Skeletal muscle tissue (tissue), 4 donors: ENCODE data around the gene SMNDC1. TPM values are rescaled to one million over a fixed set of nuclear protein-coding genes. Genes with fewer than 3 reads are reported as not detected.

ENCODE experiments used
- H3K27ac ChIP-seq: one replicate; pipeline ENCODE4 v1.7.0; 2013; ENCODE audit warnings: mild to moderate bottlenecking, low read depth, low read length, inconsistent platforms
- H3K27me3 ChIP-seq, 3 donors: one replicate each; pipeline ENCODE4 v1.7.0; 2013; ENCODE audit warnings: low read length in 3 of 3; ENCODE audit not compliant: control insufficient read depth in 3 of 3, insufficient read depth in 3 of 3
- H3K36me3 ChIP-seq, 3 donors: one replicate each; pipeline ENCODE4 v1.7.0; 2013; ENCODE audit warnings: low read length in 3 of 3; ENCODE audit not compliant: control insufficient read depth in 3 of 3, insufficient read depth in 3 of 3
- H3K4me1 ChIP-seq, 3 donors: one replicate each; pipeline ENCODE4 v1.7.0; 2013; ENCODE audit warnings: low read length in 3 of 3, mild to moderate bottlenecking in 3 of 3; ENCODE audit not compliant: control insufficient read depth in 3 of 3, insufficient read depth in 3 of 3
- H3K4me3 ChIP-seq, 3 donors: one replicate each; pipeline ENCODE4 v1.7.0; 2013; ENCODE audit warnings: low read length in 3 of 3
- H3K9ac ChIP-seq, 3 donors: one replicate each; pipeline ENCODE4 v1.7.0; 2013; ENCODE audit warnings: low read length in 3 of 3, mild to moderate bottlenecking in 3 of 3, moderate library complexity in 2 of 3, low read depth in 1 of 3
- H3K9me3 ChIP-seq, 3 donors: one replicate each; pipeline ENCODE4 v1.7.0; 2013; ENCODE audit warnings: low read length in 3 of 3; ENCODE audit not compliant: control insufficient read depth in 3 of 3
- total RNA-seq: library from RNA; depleted of rRNA; stranded (reverse); fragments of >200 nt; gene quantifications from one replicate; pipeline ENCODE4 v1.2.3, GENCODE V29; 2014
- donor health status: Osteomylitis.

The SMNDC1 gene
- total RNA-seq, 1 donor from 2014 or later = 14.1 TPM

DNA sequence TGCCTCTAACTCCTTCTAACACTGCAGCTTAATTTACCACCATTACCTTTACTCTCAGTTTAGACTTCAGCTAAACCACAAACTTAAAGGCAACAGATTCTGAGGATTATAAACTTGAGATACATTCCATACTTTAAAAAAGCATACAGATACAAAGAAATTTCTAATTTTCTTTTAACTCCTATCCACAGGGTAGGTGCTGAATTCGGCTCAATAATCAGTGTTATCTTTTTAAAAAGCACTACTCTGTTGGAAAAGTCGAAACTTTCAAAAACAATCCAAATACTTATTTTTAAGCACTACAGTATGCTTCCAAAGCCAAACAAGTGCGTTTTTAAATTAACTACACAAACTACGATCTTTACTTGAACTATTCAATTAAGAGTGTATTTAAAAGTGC, 1.0 kb downstream of the SMNDC1 start:
- Histone ChIP-seq H3K27me3 (no peaks in the 10 kb centered on the region), H3K4me3 (peak overlapping the region; percentile 78 to 95 (median 79)), H3K9ac (peak overlapping the region; percentile 87 to 94 (median 92)), H3K9me3 (no peaks in the 10 kb centered on the region), H3K4me1 (peaks cover 16 to 35% (median 21%) of the 10 kb centered on the region in 3 donors), H3K36me3 (peaks cover 7 to 22% (median 20%) of the 10 kb centered on the region in 3 donors), H3K27ac (peak overlapping the region; percentile 87)

GRCh38 chr10:110300486-110300986, 4.2 kb downstream of the SMNDC1 start:
- H3K36me3 ChIP-seq = peaks cover 20 to 43% (median 37%) of the 10 kb centered on the region in 3 donors
- H3K27me3 ChIP-seq = no peaks in the 10 kb centered on the region
- no peak overlapping the region for H3K4me3 ChIP-seq
- H3K4me1 ChIP-seq = peaks cover 16 to 40% (median 18%) of the 10 kb centered on the region in 3 donors
- H3K27ac ChIP-seq = no peak overlapping the region
- no peak overlapping the region for H3K9ac ChIP-seq
- H3K9me3 ChIP-seq = no peaks in the 10 kb centered on the region

GRCh38 chr10:110296966-110297365, 7.8 kb downstream of the SMNDC1 start:
- H3K9me3 ChIP-seq = no peaks in the 10 kb centered on the region
- no peak overlapping the region for H3K9ac ChIP-seq
- no peak overlapping the region for H3K4me3 ChIP-seq
- no peaks in the 10 kb centered on the region for H3K27me3 ChIP-seq
- peaks cover 22 to 55% (median 48%) of the 10 kb centered on the region in 3 donors for H3K36me3 ChIP-seq
- H3K27ac ChIP-seq = no peak overlapping the region
- peaks cover 8 to 28% (median 12%) of the 10 kb centered on the region in 3 donors for H3K4me1 ChIP-seq

GRCh38 chr10:110286841-110287240, 17.9 kb downstream of the SMNDC1 start:
- no peaks in the 10 kb centered on the region for H3K27me3 ChIP-seq
- H3K4me1 ChIP-seq = no peaks in the 10 kb centered on the region
- H3K4me3 ChIP-seq = no peak overlapping the region
- H3K9me3 ChIP-seq = no peaks in the 10 kb centered on the region
- H3K27ac ChIP-seq = no peak overlapping the region
- H3K36me3 ChIP-seq = peaks cover 8 to 36% (median 16%) of the 10 kb centered on the region in 3 donors
- H3K9ac ChIP-seq = no peak overlapping the region

DNA sequence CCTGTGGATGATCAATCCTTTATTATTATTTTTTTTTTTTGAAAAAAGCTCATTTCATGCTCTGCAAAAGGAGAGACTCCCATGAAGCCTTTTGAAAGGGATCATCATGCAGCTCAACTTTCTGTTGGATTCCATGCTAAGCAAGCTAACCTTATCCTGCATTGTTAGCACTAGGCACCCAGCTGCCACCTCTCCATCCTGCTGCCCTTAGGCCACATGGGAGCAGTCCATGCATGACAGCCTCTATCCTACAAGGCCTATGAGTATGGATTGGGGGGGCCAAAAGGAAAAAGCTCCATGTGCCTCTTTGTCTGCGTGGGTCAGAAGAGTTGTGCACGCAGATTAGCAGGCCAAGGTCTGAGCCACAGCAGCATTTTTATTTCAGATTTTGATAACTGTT, 19.2 kb downstream of the SMNDC1 start:
- H3K4me1 ChIP-seq = no peaks in the 10 kb centered on the region
- H3K9ac ChIP-seq = no peak overlapping the region
- no peak overlapping the region for H3K4me3 ChIP-seq
- H3K27me3 ChIP-seq = no peaks in the 10 kb centered on the region
- H3K36me3 ChIP-seq = peaks cover 8 to 26% (median 16%) of the 10 kb centered on the region in 3 donors
- H3K9me3 ChIP-seq = no peaks in the 10 kb centered on the region
- no peak overlapping the region for H3K27ac ChIP-seq

DNA sequence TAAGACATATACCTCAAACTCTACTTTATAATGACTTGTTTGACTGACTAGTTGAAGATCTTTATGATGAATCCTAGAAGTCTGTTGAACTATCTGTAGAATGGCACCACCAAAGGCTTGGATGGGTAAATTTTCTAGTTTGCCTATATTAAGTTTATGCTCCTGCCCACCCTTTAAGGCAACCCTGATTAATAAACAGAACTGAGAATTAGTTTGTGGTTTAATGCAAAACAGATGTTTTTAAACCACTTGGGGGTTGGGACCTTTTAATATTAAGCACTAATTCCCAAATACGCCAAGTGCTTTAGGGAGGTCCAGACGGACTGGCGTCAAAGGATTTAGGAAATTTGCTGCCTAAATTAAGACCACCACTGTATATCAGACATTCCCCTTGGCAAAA, 20.5 kb downstream of the SMNDC1 start:
- Histone ChIP-seq H3K9me3 (no peaks in the 10 kb centered on the region), H3K36me3 (peaks cover 8 to 23% (median 16%) of the 10 kb centered on the region in 3 donors), H3K4me3 (no peak overlapping the region), H3K4me1 (peaks cover 0 to 1% (median 0%) of the 10 kb centered on the region in 3 donors), H3K27ac (no peak overlapping the region), H3K27me3 (no peaks in the 10 kb centered on the region), H3K9ac (no peak overlapping the region)

DNA sequence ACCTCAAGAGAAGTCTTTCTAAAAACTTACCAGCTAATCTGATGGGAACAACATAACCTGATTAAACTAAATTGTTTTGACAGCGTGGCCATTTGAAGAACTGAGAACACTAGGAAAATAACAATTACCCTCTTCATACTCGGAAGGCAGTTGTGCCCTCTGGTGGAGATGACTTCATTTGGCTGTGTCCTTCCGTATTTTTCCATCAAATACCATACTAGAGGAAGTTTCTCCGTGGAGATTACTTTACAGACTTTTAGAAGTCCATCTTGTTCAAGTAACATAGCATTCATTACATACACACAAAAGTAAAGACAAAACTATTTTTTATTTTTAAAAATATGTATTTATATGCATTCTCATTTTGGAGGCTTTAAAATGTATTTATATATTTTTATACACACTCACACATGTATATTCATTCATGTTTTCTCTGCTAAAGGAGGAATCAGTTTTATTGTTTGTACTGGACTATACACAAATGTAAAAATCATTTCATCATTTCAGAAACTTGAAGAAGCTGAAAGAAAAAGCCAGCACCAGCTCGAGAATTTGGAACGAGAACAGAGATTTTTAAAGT, 25.2 kb downstream of the SMNDC1 start:
- H3K27ac ChIP-seq = no peak overlapping the region
- peaks cover 0 to 17% (median 0%) of the 10 kb centered on the region in 3 donors for H3K4me1 ChIP-seq
- H3K36me3 ChIP-seq = peaks cover 0 to under 1% (median under 1%) of the 10 kb centered on the region in 3 donors
- no peaks in the 10 kb centered on the region for H3K27me3 ChIP-seq
- H3K9ac ChIP-seq = peak overlapping the region in 1 of 3 donors; percentile 26
- H3K9me3 ChIP-seq = no peaks in the 10 kb centered on the region
- H3K4me3 ChIP-seq = no peak overlapping the region

DNA sequence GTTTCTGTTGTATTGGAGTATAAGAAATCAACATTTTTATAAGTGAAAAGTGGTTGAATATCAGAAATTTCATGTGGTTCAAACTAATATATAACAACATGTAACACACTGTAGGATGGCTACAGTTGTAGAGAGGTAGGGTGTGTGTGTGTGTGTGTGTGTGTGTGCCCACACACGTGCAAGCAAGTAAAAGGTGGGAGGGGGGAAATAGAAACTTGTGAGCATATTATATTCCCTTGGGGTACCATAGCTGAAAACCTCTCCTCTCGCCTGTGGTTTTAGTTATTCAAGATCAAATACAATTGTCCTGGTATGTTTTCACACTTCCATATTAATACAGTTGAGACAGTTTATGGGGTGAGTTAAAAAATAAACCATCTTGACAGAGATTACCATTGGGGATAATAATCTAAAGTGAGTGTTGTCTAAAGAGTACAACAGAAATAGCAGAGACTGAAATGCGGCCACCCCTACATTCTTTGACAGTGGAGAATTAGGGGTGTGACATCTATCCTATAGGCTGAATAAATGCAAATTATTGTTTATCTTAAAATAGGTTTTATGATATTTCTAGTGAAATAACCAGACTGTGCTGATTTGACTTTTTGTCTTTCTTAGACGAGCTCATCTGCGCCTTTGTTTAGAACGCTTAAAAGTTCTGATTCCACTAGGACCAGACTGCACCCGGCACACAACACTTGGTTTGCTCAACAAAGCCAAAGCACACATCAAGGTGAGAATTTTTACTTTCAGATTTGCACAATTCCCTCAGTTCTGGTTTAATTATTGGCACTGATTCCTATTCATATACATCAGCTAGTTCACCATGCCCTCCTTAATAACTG, 25.9 kb downstream of the SMNDC1 start:
- peak overlapping the region in 1 of 3 donors; percentile 26 for H3K9ac ChIP-seq
- H3K4me1 ChIP-seq = peaks cover 0 to 17% (median 0%) of the 10 kb centered on the region in 3 donors
- no peaks in the 10 kb centered on the region for H3K36me3 ChIP-seq
- H3K4me3 ChIP-seq = no peak overlapping the region
- H3K27me3 ChIP-seq = no peaks in the 10 kb centered on the region
- no peak overlapping the region for H3K27ac ChIP-seq
- no peaks in the 10 kb centered on the region for H3K9me3 ChIP-seq

GRCh38 chr10:110277591-110277990, 27.1 kb downstream of the SMNDC1 start:
- Histone ChIP-seq H3K36me3 (no peaks in the 10 kb centered on the region), H3K4me1 (peaks cover 0 to 17% (median 2%) of the 10 kb centered on the region in 3 donors), H3K27ac (no peak overlapping the region), H3K9me3 (no peaks in the 10 kb centered on the region), H3K9ac (no peak overlapping the region), H3K27me3 (no peaks in the 10 kb centered on the region), H3K4me3 (no peak overlapping the region)

DNA sequence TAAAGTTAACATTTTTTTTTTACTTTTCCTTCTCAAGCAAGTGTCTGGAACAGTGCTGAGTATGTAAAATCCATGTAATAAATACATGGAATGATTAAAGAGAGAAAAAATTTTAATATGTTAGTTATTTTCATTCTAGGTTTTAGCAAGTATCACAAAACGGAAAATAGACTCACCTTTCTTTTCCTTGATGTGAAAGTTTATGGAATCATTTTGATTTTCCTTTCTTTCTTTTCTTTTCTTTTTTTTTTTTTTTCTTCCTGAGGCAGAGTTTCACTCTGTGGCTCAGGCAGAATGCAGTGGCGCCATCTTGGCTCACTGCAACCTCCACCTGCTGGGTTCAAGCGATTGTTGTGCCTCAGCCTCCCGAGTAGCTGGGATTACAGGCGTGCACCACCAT, 28.1 kb downstream of the SMNDC1 start:
- Histone ChIP-seq H3K27me3 (no peaks in the 10 kb centered on the region), H3K4me1 (peaks cover 0 to 17% (median 2%) of the 10 kb centered on the region in 3 donors), H3K36me3 (no peaks in the 10 kb centered on the region), H3K27ac (no peak overlapping the region), H3K9ac (no peak overlapping the region), H3K9me3 (no peaks in the 10 kb centered on the region), H3K4me3 (no peak overlapping the region)
